ENCODE measurements around the gene LPCAT1. TPM values are rescaled to one million over a fixed set of nuclear protein-coding genes. Genes with fewer than 3 reads are reported as not detected.

The LPCAT1 gene
- polyA plus RNA-seq, 4 donors = 4.5 to 22.3 (median 7.5) TPM

DNA sequence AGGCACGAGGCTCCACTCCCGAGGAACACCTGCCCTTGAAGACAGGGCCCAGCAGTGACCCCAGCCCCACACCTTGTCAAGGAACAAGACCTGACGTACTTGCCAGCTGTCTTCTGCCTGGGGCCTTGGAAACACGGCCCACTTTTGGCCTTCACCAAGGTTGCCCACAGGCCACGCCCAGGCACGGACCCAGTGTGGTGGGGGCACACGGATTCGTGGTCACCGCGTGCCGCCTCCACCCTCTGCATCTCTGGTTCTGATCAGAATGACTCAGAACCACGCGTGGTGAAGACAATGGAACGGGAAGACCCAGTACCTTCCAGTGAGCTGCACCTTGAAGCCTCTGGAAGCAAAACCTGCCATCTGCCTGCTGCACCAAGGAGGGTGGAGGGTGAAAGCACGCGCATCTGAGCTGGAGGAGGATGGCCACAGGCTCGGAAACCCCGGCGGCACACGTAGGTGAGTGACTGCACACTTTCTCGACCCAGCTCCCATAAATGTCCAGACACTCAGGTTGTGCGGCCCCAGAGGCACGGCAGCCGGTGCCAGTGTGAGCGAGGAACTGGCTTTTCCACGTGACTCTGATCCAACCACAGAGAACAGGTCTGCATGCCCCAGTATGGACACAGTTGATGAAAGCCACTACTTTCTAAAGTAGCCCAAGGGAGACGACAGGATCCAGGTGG lies 36.5 kb downstream of the LPCAT1 start:
- no peaks in the 10 kb centered on the region for H3K9me3 ChIP-seq (ENCODE audit: control insufficient read depth in 2 of 2, insufficient read depth in 1 of 2, low read depth in 1 of 2, low read length in 1 of 2)
- H3K4me3 ChIP-seq (ENCODE audit: low read depth in 1 of 3, low read length in 3 of 3) = no peak overlapping the region
- no peak overlapping the region for H3K27ac ChIP-seq (ENCODE audit: low read depth in 1 of 3, low read length in 2 of 3)
- no peak for DNase-seq
- H3K4me1 ChIP-seq (ENCODE audit: control insufficient read depth in 3 of 3, insufficient read depth in 2 of 3, low read depth in 1 of 3, low read length in 2 of 3) = no peaks in the 10 kb centered on the region
- no peaks in the 10 kb centered on the region for H3K27me3 ChIP-seq (ENCODE audit: control insufficient read depth in 3 of 3, insufficient read depth in 3 of 3, low read length in 3 of 3)
- FAIRE-seq = no peak
- 83 to 86% (median 86%) methylated on average over 27 of the region's 27 CpGs for WGBS, 3 donors
- H3K36me3 ChIP-seq (ENCODE audit: control insufficient read depth in 3 of 3, insufficient read depth in 2 of 3, low read depth in 1 of 3, low read length in 3 of 3) = peaks cover 0 to 55% (median 5%) of the 10 kb centered on the region in 3 donors

DNA sequence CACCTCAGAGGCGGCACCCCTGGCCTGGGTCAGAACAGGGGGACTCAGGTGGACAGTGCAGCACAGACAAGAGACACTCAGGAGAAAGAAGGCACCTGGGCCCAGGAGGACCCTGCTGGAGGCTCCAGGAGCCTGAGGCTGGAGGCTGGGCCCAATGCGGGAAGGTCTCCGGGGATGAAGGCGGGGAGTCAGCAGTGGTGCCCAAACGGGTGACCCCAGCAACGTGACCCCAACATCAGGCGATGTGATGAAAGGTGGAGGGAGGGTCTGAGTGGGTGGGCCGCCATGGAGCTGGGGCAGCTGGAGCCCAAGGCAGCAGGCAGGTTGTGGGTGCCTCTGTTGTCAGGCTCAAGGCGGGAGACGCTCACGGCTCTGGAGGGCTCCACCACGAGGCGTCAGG lies 37.5 kb downstream of the LPCAT1 start:
- H3K27me3 ChIP-seq (ENCODE audit: control insufficient read depth in 3 of 3, insufficient read depth in 3 of 3, low read length in 3 of 3) = no peaks in the 10 kb centered on the region
- 94 to 95% (median 95%) methylated on average over 13 of the region's 13 CpGs for WGBS, 3 donors
- FAIRE-seq (no peak), DNase-seq (no peak)
- no peaks in the 10 kb centered on the region for H3K4me1 ChIP-seq (ENCODE audit: control insufficient read depth in 3 of 3, insufficient read depth in 2 of 3, low read depth in 1 of 3, low read length in 2 of 3)
- no peak overlapping the region for H3K27ac ChIP-seq (ENCODE audit: low read depth in 1 of 3, low read length in 2 of 3)
- H3K4me3 ChIP-seq (ENCODE audit: low read depth in 1 of 3, low read length in 3 of 3) = no peak overlapping the region
- no peaks in the 10 kb centered on the region for H3K9me3 ChIP-seq (ENCODE audit: control insufficient read depth in 2 of 2, insufficient read depth in 1 of 2, low read depth in 1 of 2, low read length in 1 of 2)
- H3K36me3 ChIP-seq (ENCODE audit: control insufficient read depth in 3 of 3, insufficient read depth in 2 of 3, low read depth in 1 of 3, low read length in 3 of 3) = peaks cover 0 to 50% (median 5%) of the 10 kb centered on the region in 3 donors

DNA sequence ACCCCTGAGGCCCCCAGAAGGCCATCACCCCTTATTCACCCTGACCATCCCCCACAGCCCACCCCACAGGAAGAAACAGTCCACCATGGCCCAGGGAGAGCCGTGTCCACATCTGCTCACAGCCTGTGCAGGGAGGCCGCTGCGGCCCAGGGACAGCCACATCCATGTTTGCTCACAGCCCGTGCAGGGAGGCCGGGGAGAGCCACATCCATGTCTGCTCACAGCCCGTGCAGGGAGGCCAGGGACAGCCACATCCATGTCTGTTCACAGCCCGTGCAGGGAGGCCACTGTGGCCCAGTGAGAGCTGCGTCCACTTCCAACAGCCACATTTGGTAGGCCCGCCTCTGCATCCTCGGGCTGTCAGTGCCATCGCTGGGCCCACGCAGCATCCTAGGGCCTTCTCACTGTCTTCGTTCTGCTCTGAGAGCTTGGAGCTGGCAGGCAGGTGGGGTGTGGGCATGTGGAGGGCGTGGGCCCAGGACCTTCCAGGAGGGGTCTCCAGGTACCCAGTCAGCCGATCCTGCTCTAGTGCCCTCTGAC lies 38.1 kb downstream of the LPCAT1 start:
- 91% methylated on average over 14 to 15 of the region's 15 CpGs for WGBS, 3 donors
- DNase-seq (no peak), FAIRE-seq (no peak)
- no peaks in the 10 kb centered on the region for H3K27me3 ChIP-seq (ENCODE audit: control insufficient read depth in 3 of 3, insufficient read depth in 3 of 3, low read length in 3 of 3)
- peaks cover 0 to 47% (median 5%) of the 10 kb centered on the region in 3 donors for H3K36me3 ChIP-seq (ENCODE audit: control insufficient read depth in 3 of 3, insufficient read depth in 2 of 3, low read depth in 1 of 3, low read length in 3 of 3)
- H3K27ac ChIP-seq (ENCODE audit: low read depth in 1 of 3, low read length in 2 of 3) = no peak overlapping the region
- no peaks in the 10 kb centered on the region for H3K4me1 ChIP-seq (ENCODE audit: control insufficient read depth in 3 of 3, insufficient read depth in 2 of 3, low read depth in 1 of 3, low read length in 2 of 3)
- H3K4me3 ChIP-seq (ENCODE audit: low read depth in 1 of 3, low read length in 3 of 3) = no peak overlapping the region
- no peaks in the 10 kb centered on the region for H3K9me3 ChIP-seq (ENCODE audit: control insufficient read depth in 2 of 2, insufficient read depth in 1 of 2, low read depth in 1 of 2, low read length in 1 of 2)

DNA sequence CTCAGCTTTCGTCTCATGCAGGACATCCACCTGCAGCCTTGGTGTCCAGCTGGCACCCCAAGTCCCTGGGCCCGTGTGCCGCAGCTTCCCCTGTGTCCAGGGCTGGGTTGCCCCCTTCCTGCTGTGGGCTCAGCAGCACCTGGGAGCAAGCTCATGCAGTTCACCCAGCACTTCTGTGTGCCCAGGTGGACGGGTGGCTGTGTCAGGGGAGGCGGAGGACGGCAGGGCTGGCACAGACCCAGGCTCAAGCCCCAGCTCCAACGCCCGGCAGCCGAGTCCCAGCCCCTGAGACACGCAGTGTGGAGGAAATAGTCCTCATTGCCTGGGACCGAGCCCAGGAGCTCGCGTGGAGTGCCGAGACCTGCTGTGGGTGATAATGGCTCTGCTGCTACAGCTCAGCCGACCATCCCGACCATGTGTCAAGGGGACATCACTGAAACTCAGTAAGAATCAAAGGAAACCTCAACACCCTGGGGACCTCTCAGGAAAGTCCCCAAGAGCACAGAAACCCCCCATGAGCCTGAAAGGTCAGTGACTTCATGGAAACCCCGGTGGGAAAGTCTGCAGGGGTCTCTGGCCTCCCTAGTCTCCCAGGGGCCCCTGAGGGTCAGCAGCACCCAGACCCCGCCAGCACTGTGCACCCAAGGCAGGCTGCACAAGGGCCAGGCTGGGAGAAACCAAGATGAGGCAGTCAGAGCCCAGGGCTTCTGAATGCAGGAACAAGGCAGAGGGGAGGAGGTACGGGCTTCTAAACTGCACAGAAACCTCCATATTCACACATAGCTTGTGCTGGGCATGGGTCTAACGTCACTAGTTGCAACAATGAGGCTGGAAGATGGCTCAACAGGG lies 38.8 kb downstream of the LPCAT1 start:
- no peak overlapping the region for H3K27ac ChIP-seq (ENCODE audit: low read depth in 1 of 3, low read length in 2 of 3)
- no peaks in the 10 kb centered on the region for H3K9me3 ChIP-seq (ENCODE audit: control insufficient read depth in 2 of 2, insufficient read depth in 1 of 2, low read depth in 1 of 2, low read length in 1 of 2)
- no peaks in the 10 kb centered on the region for H3K27me3 ChIP-seq (ENCODE audit: control insufficient read depth in 3 of 3, insufficient read depth in 3 of 3, low read length in 3 of 3)
- DNase-seq (no peak), FAIRE-seq (no peak)
- 75 to 84% (median 78%) methylated on average over 18 to 20 of the region's 20 CpGs for WGBS, 3 donors
- no peaks in the 10 kb centered on the region for H3K4me1 ChIP-seq (ENCODE audit: control insufficient read depth in 3 of 3, insufficient read depth in 2 of 3, low read depth in 1 of 3, low read length in 2 of 3)
- H3K36me3 ChIP-seq (ENCODE audit: control insufficient read depth in 3 of 3, insufficient read depth in 2 of 3, low read depth in 1 of 3, low read length in 3 of 3) = peaks cover 0 to 44% (median 2%) of the 10 kb centered on the region in 3 donors
- no peak overlapping the region for H3K4me3 ChIP-seq (ENCODE audit: low read depth in 1 of 3, low read length in 3 of 3)

GRCh38 chr5:1483856-1484729 lies 39.7 kb downstream of the LPCAT1 start:
- Histone ChIP-seq H3K36me3 (ENCODE audit: control insufficient read depth in 3 of 3, insufficient read depth in 2 of 3, low read depth in 1 of 3, low read length in 3 of 3) (peaks cover 0 to 37% (median 2%) of the 10 kb centered on the region in 3 donors), H3K4me3 (ENCODE audit: low read depth in 1 of 3, low read length in 3 of 3) (no peak overlapping the region), H3K27me3 (ENCODE audit: control insufficient read depth in 3 of 3, insufficient read depth in 3 of 3, low read length in 3 of 3) (no peaks in the 10 kb centered on the region), H3K4me1 (ENCODE audit: control insufficient read depth in 3 of 3, insufficient read depth in 2 of 3, low read depth in 1 of 3, low read length in 2 of 3) (no peaks in the 10 kb centered on the region), H3K9me3 (ENCODE audit: control insufficient read depth in 2 of 2, insufficient read depth in 1 of 2, low read depth in 1 of 2, low read length in 1 of 2) (no peaks in the 10 kb centered on the region), H3K27ac (ENCODE audit: low read depth in 1 of 3, low read length in 2 of 3) (no peak overlapping the region)
- DNase-seq = no peak
- FAIRE-seq = no peak
- 88 to 92% (median 90%) methylated on average over 33 of the region's 33 CpGs for WGBS, 3 donors

- Histone ChIP-seq H3K9me3 (ENCODE audit: control insufficient read depth in 2 of 2, insufficient read depth in 1 of 2, low read depth in 1 of 2, low read length in 1 of 2) (no peaks in the 10 kb centered on the region), H3K36me3 (ENCODE audit: control insufficient read depth in 3 of 3, insufficient read depth in 2 of 3, low read depth in 1 of 3, low read length in 3 of 3) (peaks cover 0 to 33% (median 2%) of the 10 kb centered on the region in 3 donors), H3K27me3 (ENCODE audit: control insufficient read depth in 3 of 3, insufficient read depth in 3 of 3, low read length in 3 of 3) (no peaks in the 10 kb centered on the region), H3K4me1 (ENCODE audit: control insufficient read depth in 3 of 3, insufficient read depth in 2 of 3, low read depth in 1 of 3, low read length in 2 of 3) (no peaks in the 10 kb centered on the region), H3K27ac (ENCODE audit: low read depth in 1 of 3, low read length in 2 of 3) (no peak overlapping the region), H3K4me3 (ENCODE audit: low read depth in 1 of 3, low read length in 3 of 3) (no peak overlapping the region)
- WGBS, 3 donors = 93 to 94% (median 94%) methylated on average over 13 of the region's 13 CpGs
- FAIRE-seq (no peak), DNase-seq (no peak)
Measured at GRCh38 chr5:1483064-1483463, 40.7 kb downstream of the LPCAT1 start.

- no peak overlapping the region for H3K27ac ChIP-seq (ENCODE audit: low read depth in 1 of 3, low read length in 2 of 3)
- no peak overlapping the region for H3K4me3 ChIP-seq (ENCODE audit: low read depth in 1 of 3, low read length in 3 of 3)
- 86 to 92% (median 91%) methylated on average over 12 of the region's 12 CpGs for WGBS, 3 donors
- H3K27me3 ChIP-seq (ENCODE audit: control insufficient read depth in 3 of 3, insufficient read depth in 3 of 3, low read length in 3 of 3) = no peaks in the 10 kb centered on the region
- no peaks in the 10 kb centered on the region for H3K4me1 ChIP-seq (ENCODE audit: control insufficient read depth in 3 of 3, insufficient read depth in 2 of 3, low read depth in 1 of 3, low read length in 2 of 3)
- H3K36me3 ChIP-seq (ENCODE audit: control insufficient read depth in 3 of 3, insufficient read depth in 2 of 3, low read depth in 1 of 3, low read length in 3 of 3) = peaks cover 0 to 27% (median 0%) of the 10 kb centered on the region in 3 donors
- DNase-seq = no peak
- H3K9me3 ChIP-seq (ENCODE audit: control insufficient read depth in 2 of 2, insufficient read depth in 1 of 2, low read depth in 1 of 2, low read length in 1 of 2) = no peaks in the 10 kb centered on the region
- FAIRE-seq = no peak
Measured at GRCh38 chr5:1481959-1482331, 41.8 kb downstream of the LPCAT1 start.

Measured in small intestine (tissue), 7 donors.